LNCaP clone FGC (cell line): ENCODE results near the gene PRKG1.

Experiments
- DNase-seq: peaks from one replicate; pipeline ENCODE4 v3.0.0-alpha.2; 2011; ENCODE audit warnings: low read depth
- H3K4me3 ChIP-seq: 2 replicates; pipeline ENCODE4 v1.5.1; 2011; ENCODE audit warnings: mild to moderate bottlenecking, low read depth, low read length, control low read depth
- TF ChIP-seq, protein P1 (sequence below): IDR thresholded peaks from 2 replicates; pipeline ENCODE4 v1.5.1; 2012; ENCODE audit warnings: mild to moderate bottlenecking; ENCODE audit not compliant: control insufficient read depth, insufficient read depth; ENCODE audit errors: extremely low read depth

The PRKG1 gene

DNA sequence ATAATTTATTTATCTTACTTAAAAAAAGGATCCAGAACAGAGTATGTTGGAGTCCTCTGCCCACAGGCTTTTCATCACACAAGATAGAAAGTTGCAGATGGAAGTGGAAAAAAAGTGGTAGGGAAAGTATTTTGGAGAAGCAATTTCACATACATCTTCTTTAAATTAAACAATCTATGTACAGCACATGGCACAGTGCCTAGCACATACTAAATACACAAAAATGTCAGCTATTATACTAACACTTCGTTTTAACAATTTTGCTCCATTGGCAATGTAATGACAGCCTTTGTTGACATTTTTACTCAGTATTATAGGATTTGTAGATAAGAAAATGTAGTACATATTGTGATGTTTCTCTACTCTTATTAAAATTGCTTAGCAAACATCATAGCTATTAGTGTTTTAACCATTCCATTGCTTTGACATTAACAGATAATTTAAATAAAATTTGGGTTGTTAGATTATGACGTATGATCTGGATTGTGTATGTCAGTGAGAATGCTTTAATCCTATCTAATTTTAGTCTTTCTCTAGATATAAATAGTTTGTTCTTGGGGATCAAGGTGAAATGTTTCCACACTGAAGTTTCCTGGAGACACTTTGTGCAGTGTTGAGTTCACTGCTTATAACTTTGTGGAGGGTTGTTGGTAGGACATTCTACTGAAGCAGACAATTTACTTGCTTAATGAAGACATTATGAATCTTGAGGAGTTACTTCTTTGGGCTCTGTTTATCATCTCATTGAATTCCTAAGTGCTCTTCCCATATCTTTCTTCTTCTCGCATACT, 1037.0 kb downstream of the PRKG1 start:
- TF ChIP-seq, protein P1, sequence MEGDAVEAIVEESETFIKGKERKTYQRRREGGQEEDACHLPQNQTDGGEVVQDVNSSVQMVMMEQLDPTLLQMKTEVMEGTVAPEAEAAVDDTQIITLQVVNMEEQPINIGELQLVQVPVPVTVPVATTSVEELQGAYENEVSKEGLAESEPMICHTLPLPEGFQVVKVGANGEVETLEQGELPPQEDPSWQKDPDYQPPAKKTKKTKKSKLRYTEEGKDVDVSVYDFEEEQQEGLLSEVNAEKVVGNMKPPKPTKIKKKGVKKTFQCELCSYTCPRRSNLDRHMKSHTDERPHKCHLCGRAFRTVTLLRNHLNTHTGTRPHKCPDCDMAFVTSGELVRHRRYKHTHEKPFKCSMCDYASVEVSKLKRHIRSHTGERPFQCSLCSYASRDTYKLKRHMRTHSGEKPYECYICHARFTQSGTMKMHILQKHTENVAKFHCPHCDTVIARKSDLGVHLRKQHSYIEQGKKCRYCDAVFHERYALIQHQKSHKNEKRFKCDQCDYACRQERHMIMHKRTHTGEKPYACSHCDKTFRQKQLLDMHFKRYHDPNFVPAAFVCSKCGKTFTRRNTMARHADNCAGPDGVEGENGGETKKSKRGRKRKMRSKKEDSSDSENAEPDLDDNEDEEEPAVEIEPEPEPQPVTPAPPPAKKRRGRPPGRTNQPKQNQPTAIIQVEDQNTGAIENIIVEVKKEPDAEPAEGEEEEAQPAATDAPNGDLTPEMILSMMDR: no peak
- H3K4me3 ChIP-seq: no peak overlapping the region

DNA sequence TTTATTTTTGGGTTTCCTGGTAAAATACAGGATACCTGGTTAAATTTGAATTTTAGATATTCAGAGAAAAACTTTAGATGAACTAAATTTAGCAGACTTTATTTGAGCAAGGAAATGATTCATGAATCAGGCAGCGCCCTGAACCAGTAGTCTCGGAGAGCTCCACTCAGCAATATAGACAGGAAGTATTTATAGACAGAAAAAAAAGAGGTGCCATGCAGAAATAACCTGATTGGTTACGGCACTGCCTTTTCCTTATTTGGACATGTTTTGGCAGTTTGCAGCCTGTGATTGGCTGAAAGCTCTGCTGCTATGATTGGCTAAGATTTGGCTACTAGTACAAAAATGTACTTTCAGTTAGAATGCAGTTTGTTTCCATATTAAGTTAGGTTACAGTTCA, 1041.5 kb downstream of the PRKG1 start:
- no peak for DNase-seq
- H3K4me3 ChIP-seq: no peak overlapping the region
- TF ChIP-seq, protein P1: no peak

More for the DNA sequence above, 1037.0 kb downstream of the PRKG1 start:
- DNase-seq: peak; percentile 60

DNA sequence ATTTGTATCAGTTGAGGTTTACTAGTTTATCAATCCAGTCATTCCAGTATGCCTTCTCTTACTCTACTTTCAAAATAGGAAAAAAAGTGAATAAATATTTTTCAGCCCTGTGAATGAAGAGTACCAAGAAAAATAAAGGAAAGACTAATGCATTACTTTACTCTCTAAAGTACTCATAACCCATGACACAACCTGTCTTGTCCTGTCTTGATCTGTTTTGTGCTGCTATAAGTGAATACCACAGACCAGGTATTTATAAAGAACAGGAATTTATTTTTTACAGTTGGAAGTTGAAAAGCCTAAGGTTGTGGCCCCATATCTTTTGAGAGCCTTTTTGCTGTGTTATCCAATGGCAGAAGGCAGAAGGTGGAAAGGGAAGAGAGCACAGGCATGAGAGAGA, 1045.2 kb downstream of the PRKG1 start:
- TF ChIP-seq, protein P1: no peak
- no peak for DNase-seq
- H3K4me3 ChIP-seq: no peak overlapping the region

- TF ChIP-seq, protein P1: no peak
- no peak for DNase-seq
- no peak overlapping the region for H3K4me3 ChIP-seq
Measured at GRCh38 chr10:52121688-52122087, 1047.4 kb downstream of the PRKG1 start.

- H3K4me3 ChIP-seq: no peak overlapping the region
- TF ChIP-seq, protein P1: no peak
- DNase-seq: no peak
Measured at GRCh38 chr10:52128056-52128683, 1053.9 kb downstream of the PRKG1 start.

- no peak for DNase-seq
- TF ChIP-seq, protein P1: no peak
Measured at GRCh38 chr10:52129410-52130178, 1055.3 kb downstream of the PRKG1 start.

More at GRCh38 chr10:52129410-52130178, 1055.3 kb downstream of the PRKG1 start:
- no peak overlapping the region for H3K4me3 ChIP-seq
